Measurements from ENCODE around the gene FAM209B. TPM values are rescaled to one million over a fixed set of nuclear protein-coding genes. Genes with fewer than 3 reads are reported as not detected.

Gene FAM209B
- total and polyA plus RNA-seq, 2 donors (not counting 1 experiment from before 2014, with no cell fraction given), result 1.9 to 2.0 TPM

DNA sequence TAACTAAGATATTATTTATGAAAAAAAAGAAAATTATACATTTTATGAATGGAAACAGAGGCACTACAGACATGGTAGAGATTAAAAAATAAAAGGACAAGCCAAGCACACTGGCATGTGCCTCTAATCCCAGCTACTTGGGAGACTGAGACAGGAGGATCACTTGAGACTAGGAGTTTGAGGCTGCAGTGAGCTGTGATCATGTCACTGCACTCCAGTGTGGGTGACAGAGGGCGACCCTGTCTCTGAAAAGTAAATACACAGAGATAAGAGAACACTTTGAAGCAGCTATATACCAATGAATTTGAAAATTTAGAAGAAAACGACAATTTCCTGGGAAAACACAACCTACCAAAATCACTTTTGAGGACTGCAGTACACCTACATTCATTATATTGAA is 48.7 kb downstream of the FAM209B start:
- Histone ChIP-seq H3K4me1 (ENCODE audit: control insufficient read depth in 2 of 2, insufficient read depth in 2 of 2, low read length in 2 of 2) (no peaks in the 10 kb centered on the region), H3K4me3 (ENCODE audit: control extremely low read depth in 1 of 5, extremely low read depth in 1 of 5, insufficient read depth in 1 of 5, low read depth in 2 of 5, low read length in 4 of 5) (no peak overlapping the region), H4K20me1 (ENCODE audit: control insufficient read depth, insufficient read depth, low read length, poor library complexity, severe bottlenecking) (no peaks in the 10 kb centered on the region), H3K27ac (ENCODE audit: low read length in 2 of 2) (no peak overlapping the region), H3K27me3 (replicated peaks in 1 of 4; ENCODE audit: control extremely low read depth in 1 of 4, control insufficient read depth in 3 of 4, insufficient read depth in 4 of 4, low read length in 3 of 4) (no peaks in the 10 kb centered on the region), H2AFZ (ENCODE audit: insufficient read depth, low read depth, low read length, poor library complexity, severe bottlenecking) (no peak overlapping the region), H3K9me3 (ENCODE audit: control extremely low read depth in 1 of 3, control insufficient read depth in 2 of 3, insufficient read depth in 1 of 3, low read length in 2 of 3) (no peaks in the 10 kb centered on the region), H3K36me3 (replicated peaks in 1 of 2; ENCODE audit: control extremely low read depth in 1 of 2, control insufficient read depth in 1 of 2, extremely low read depth in 1 of 2, insufficient read depth in 2 of 2, low read length in 1 of 2) (no peaks in the 10 kb centered on the region), H3K4me2 (replicated peaks; ENCODE audit: low read depth, low read length, poor library complexity, severe bottlenecking) (no peak overlapping the region), H3K9ac (ENCODE audit: low read length) (no peak overlapping the region), H3K79me2 (ENCODE audit: control insufficient read depth, insufficient read depth, low read length) (no peaks in the 10 kb centered on the region)
- ChIA-PET CTCF (no interaction called here), POLR2A (no interaction called here)
- DNase-seq (no peak), ATAC-seq (ENCODE audit: low read depth) (no peak)
- 60% methylated on average over 1 of the region's 2 CpGs for WGBS (ENCODE audit: insufficient coverage)
- Mint-ChIP-seq H3K4me1 (no peaks in the 10 kb centered on the region), H3K27me3 (no peaks in the 10 kb centered on the region), H3K4me3 (no peak overlapping the region), H3K27ac (no peak overlapping the region), H3K9me3 (ENCODE audit: insufficient read depth) (no peaks in the 10 kb centered on the region)
- TF ChIP-seq EZH2 (IDR thresholded peaks at IDR 0.05; ENCODE audit: borderline replicate concordance, insufficient read depth, low read depth, low read length, poor library complexity, severe bottlenecking), result no peak
- TF ChIP-seq, protein P1, sequence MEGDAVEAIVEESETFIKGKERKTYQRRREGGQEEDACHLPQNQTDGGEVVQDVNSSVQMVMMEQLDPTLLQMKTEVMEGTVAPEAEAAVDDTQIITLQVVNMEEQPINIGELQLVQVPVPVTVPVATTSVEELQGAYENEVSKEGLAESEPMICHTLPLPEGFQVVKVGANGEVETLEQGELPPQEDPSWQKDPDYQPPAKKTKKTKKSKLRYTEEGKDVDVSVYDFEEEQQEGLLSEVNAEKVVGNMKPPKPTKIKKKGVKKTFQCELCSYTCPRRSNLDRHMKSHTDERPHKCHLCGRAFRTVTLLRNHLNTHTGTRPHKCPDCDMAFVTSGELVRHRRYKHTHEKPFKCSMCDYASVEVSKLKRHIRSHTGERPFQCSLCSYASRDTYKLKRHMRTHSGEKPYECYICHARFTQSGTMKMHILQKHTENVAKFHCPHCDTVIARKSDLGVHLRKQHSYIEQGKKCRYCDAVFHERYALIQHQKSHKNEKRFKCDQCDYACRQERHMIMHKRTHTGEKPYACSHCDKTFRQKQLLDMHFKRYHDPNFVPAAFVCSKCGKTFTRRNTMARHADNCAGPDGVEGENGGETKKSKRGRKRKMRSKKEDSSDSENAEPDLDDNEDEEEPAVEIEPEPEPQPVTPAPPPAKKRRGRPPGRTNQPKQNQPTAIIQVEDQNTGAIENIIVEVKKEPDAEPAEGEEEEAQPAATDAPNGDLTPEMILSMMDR (IDR thresholded peaks at IDR 0.05), result no peak
- intact Hi-C loops (cut with micrococcal nuclease), result no loop called here

DNA sequence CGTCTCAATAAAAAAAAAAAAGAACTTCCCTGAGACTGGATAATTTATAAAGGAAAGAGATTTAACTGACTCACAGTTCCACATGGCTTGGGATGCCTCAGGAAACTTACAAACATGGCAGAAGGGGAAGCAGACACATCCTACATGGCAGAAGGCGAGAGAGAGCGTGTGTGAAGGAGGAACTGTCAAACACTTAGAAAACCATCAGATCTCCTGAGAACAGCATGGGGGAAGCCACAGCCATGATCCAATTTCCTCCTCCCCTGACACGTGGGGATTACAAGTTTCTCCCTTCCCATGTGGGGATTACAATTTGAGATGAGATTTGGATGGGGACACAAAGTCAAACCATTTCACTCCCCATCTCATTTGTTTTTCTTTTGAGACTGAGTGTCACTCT is 49.5 kb downstream of the FAM209B start:
- CTCF ChIA-PET, result no interaction called here
- WGBS (ENCODE audit: insufficient coverage), result no CpG with 5 or more reads among the region's 4 CpGs

More for the DNA sequence above, 49.5 kb downstream of the FAM209B start:
- Histone ChIP-seq H3K4me3 (ENCODE audit: control extremely low read depth in 1 of 5, extremely low read depth in 1 of 5, insufficient read depth in 1 of 5, low read depth in 2 of 5, low read length in 4 of 5) (no peak overlapping the region), H3K27ac (ENCODE audit: low read length in 2 of 2) (no peak overlapping the region), H3K4me2 (replicated peaks; ENCODE audit: low read depth, low read length, poor library complexity, severe bottlenecking) (no peak overlapping the region), H3K4me1 (ENCODE audit: control insufficient read depth in 2 of 2, insufficient read depth in 2 of 2, low read length in 2 of 2) (no peaks in the 10 kb centered on the region), H4K20me1 (ENCODE audit: control insufficient read depth, insufficient read depth, low read length, poor library complexity, severe bottlenecking) (no peaks in the 10 kb centered on the region), H3K79me2 (ENCODE audit: control insufficient read depth, insufficient read depth, low read length) (no peaks in the 10 kb centered on the region), H3K9ac (ENCODE audit: low read length) (no peak overlapping the region), H3K36me3 (replicated peaks in 1 of 2; ENCODE audit: control extremely low read depth in 1 of 2, control insufficient read depth in 1 of 2, extremely low read depth in 1 of 2, insufficient read depth in 2 of 2, low read length in 1 of 2) (no peaks in the 10 kb centered on the region), H2AFZ (ENCODE audit: insufficient read depth, low read depth, low read length, poor library complexity, severe bottlenecking) (no peak overlapping the region), H3K27me3 (replicated peaks in 1 of 4; ENCODE audit: control extremely low read depth in 1 of 4, control insufficient read depth in 3 of 4, insufficient read depth in 4 of 4, low read length in 3 of 4) (no peaks in the 10 kb centered on the region), H3K9me3 (ENCODE audit: control extremely low read depth in 1 of 3, control insufficient read depth in 2 of 3, insufficient read depth in 1 of 3, low read length in 2 of 3) (no peaks in the 10 kb centered on the region)
- ATAC-seq (ENCODE audit: low read depth) (no peak), DNase-seq (no peak)
- Mint-ChIP-seq H3K9me3 (ENCODE audit: insufficient read depth) (no peaks in the 10 kb centered on the region), H3K4me3 (no peak overlapping the region), H3K4me1 (no peaks in the 10 kb centered on the region), H3K27me3 (no peaks in the 10 kb centered on the region), H3K27ac (no peak overlapping the region)
- intact Hi-C loops (cut with micrococcal nuclease), result no loop called here
- TF ChIP-seq, protein P1 (IDR thresholded peaks at IDR 0.05), result no peak
- TF ChIP-seq EZH2 (IDR thresholded peaks at IDR 0.05; ENCODE audit: borderline replicate concordance, insufficient read depth, low read depth, low read length, poor library complexity, severe bottlenecking), result no peak
- POLR2A ChIA-PET, result no interaction called here

Measured in B cell (primary cell).